HG03460 (cell line): ENCODE results near the gene SLC12A1.

Source experiments
- ATAC-seq: cut with Tn5 transposase; IDR thresholded peaks from one replicate; pipeline ENCODE4 v1.9.1; 2021; ENCODE audit not compliant: unreplicated experiment

Gene SLC12A1

DNA sequence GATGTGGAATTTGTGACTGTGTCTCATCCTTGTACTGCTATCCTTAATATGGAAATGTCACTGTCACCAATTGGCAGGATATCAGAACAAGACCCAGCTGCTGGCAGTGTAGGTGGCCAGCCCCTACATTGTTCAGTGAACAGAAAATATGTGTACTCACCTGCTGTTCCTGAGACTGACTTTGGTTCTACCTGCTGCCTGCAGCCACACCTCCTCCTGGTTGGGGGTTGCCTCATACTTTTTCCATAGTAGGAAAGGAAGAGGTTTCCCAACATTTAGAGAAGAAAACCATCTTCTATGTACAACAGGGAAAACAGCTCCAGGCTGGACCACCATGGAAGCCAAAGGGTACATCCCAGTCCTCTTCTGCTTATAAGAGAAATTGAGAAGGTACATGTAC lies 35.9 kb downstream of the SLC12A1 start:
- ATAC-seq: no peak

DNA sequence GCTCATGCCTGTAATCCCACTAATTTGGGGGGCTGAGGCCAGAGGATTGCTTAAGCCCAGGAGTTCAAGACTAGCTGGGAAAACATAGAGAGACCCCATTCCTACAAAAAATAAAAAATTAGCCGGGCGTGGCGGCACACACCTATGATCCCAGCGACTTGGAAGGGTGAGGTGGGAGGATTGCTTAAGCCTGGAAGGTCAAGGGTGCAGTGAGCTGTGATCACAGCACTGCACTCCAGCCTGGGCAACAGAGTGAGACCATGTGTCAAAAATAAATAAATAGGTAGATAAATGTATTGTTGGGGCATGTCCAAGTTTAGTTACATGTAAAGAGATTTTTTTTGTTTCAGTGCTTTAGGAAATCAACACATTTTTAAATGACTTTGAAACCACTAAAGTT lies 36.4 kb downstream of the SLC12A1 start:
- ATAC-seq: no peak

DNA sequence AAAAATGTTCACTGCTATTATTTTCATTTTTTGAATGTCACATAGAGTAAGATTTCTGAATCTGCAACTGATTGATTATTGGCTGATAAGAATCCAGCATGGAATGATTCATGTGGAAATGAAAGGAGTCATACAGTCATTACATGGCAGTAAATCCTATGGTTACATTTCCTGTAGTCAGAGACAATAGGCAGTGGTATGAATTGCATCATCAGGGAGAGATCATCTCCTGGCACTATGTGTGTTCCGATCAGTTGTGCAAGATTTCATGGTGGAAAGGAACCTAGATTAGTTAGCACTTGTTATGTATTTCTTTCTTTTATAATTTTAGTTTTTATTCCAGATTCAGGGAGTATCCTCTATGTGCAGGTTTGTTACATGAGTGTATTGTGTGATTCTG lies 38.8 kb downstream of the SLC12A1 start:
- no peak for ATAC-seq

DNA sequence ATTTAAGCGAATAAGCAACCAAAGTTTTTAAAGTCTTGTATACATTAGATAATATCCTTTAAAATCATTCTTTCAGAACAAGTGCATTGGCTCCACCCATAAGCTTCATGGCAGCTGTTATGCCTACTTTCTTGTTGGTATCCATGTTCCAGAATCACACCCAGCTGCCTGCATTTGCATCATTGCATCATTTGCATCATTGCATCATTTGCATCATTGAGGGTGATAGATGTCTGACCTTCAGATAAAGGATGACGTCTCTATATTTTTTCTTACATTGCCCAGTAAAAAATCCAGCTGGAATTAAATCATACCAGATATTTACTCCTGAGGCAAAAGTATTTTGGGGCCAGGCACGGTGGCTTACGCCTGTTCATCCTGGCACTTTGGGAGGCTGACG lies 42.3 kb downstream of the SLC12A1 start:
- ATAC-seq: no peak

DNA sequence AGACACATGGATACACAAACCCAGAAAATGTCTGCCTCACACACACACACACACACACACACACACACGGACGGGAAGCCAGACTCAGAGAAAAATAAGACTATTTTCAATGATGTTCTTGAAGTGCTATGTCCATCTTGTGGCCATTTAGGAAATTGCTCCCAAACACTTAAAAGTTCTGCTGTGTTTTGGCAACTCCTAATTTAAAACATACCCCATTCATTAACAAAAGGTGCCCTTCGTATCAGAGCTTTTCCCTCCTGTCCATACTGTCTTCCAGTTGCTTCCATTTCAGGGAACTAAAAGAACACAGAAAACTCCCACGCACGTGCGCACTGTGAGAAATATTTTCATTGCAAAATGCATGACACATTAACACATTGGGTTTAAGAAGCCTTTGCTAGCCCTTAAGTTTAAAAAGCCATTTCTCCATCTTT lies 44.6 kb downstream of the SLC12A1 start:
- no peak for ATAC-seq

DNA sequence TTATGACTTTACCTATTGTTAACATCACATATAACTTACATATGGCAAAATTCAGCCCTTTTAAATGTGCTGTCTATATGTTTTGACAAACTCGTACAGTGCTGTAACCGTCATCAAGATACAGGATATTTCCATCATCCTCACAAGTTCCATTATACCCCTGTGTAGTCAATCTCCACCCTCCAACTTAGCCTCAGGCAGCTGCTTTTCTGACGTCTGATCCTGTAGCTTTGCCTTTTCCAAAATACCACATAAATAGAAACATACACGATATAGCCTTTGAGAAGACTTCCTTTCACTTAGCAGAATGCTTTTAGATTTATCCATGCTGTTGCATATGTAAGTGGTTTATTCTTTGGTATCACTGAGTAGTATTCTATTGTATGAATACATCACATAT lies 47.1 kb downstream of the SLC12A1 start:
- no peak for ATAC-seq

DNA sequence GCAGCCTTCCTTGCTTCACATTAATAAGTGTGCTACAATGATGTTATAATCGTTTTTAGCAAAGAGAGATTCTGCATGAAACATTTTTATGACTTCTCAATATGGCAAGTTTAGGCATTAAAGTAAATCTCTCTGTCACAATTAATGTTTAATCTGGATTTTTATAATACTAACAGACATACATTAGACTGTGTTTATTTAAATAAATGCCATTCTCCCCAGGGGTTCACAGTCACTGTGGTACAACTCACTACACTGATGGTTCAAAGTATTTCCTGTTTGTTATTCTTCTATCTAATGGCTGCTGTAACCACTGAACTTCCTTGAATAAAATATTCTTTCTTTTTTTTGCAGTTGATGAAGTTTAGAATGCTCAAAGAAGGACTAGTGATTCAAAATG lies 59.0 kb downstream of the SLC12A1 start:
- ATAC-seq: no peak

DNA sequence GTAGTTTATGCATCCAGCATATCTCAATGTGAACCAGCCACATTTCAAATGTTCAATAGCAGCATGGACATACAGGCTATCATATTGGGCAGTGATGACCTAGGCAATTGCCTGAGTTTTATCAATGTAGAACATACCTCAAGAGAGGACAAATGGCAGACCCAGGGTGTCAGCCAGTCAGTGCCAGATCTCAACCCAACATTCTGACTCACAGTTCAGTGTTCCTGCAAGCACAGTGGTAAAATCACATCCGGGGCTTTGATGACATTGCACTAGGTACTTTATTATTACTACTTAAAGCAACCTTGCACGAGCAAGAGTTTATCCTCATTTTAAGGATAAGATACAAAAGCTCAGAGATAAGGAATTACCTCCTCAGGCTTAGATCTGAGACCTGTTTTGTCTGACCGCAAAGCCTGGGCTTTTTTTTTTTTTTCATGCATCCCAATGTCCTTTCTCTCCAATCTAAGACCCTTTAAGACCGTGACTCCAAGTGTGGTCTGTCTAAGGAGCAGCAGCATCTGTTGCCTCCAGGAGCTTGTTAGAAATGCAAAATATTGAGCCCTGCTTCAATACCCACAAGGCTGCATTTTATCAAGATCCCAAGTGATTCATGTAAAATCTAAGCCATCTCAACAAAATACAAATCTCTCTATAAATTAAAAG lies 60.1 kb downstream of the SLC12A1 start:
- no peak for ATAC-seq

DNA sequence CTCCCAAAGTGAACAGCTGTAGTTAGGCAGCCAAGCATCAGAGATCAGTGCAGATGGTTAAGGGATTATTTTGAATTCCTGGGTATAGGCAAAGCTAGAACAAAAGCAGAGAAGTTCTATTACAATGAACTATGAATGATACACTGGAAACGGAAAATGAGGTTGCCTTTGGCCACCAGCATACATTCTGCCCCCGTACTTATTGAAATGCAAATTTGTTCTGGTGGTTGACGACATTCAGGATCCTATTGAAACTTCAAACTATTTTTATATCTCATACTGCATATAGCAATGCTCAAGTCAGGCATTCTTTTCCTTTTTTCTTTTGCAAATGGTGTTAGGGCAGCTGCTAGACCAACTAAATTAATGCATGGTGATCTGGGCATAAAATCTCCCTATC lies 61.7 kb downstream of the SLC12A1 start:
- ATAC-seq: no peak

DNA sequence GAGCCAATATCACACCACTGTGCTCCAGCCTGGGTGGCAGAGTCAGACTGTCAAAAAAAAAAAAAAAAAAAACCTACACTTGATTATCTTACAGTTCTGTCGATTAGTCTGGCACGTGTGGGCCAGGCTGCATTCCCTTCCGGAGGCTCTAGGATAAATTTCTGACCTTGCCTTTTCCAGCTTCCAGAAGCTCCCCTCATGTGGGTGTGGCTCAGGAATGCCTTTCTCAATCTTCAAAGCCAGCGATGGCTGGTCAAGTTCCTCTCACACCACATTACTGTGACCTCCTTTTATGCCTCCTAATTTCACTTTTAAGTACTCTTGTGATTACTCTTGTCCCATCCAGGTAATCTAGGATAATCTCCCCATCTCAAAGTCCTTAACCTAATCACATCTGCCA lies 66.9 kb downstream of the SLC12A1 start:
- ATAC-seq: no peak

DNA sequence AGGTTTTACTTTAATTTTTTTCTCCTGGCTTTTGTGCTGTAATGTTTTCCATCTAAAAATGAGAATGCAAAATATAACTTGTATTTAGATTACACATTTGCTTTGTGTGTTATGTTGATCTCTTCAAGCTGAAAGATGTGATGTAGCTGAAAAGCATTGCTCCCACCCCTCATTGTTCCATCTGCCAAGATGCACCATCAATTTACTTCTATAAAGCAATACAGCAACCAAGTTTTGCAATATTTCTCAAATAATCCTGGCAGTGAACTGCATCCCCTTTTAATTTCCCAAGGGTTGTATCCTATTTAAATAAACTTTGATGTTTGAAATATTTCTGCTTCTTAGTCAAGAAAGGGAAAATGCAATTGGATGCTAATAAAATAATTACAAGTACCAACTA lies 72.6 kb downstream of the SLC12A1 start:
- ATAC-seq: no peak

DNA sequence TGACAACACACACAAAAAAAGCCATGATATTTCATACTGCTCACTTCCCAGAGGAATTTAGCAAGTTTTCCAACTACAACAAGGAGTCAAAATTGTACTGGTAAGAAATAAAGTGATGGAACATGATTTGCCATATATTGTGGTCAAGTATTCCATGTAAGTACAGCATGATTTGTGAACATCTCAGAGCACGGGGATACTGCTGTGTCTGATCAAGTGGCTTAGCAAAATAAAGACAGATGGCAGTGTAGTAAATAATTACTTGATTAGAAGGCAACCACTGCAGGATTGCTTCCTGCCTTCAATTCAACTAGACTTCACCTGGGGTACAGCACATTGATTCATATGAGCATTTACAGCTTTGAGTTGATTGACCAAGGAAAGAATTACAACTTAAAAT lies 73.5 kb downstream of the SLC12A1 start:
- ATAC-seq: no peak

DNA sequence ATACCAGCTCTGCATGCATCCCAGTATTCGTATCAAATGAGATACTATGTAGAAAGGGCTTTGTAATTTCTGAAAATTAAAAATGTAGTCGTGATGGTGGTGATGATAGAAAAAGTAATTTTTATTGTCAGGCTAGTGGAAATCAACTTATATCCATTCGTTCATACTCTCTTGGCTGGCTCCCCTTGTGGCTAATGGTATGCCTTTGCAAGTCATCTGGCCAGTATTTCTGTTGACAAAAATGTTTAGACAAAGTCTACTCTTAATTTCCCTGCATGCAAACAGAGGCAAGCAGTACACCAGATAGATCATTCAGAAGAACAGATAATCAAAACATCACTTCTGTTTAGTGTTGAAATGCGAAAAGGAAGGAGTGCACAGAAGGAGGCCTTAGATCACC lies 75.6 kb downstream of the SLC12A1 start:
- no peak for ATAC-seq

DNA sequence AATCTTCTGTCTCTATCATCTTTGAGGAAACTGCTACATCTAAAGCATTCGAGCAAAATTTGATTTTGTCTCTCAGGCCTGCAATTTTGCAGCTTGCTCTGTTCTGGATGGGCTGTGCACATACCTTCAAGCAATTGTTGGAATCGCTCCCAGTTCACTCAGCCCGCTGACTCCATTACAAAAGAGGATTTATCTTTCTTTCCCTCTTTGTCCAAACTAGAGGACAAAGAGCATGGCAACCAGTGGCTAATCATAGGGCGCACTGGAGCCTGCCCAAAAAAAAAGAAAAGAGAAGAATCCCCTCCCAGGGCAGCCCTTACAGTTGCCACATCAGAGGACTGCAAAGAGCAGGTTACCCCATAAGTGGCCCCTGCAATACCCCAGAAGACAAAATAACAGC lies 76.1 kb downstream of the SLC12A1 start:
- ATAC-seq: no peak

DNA sequence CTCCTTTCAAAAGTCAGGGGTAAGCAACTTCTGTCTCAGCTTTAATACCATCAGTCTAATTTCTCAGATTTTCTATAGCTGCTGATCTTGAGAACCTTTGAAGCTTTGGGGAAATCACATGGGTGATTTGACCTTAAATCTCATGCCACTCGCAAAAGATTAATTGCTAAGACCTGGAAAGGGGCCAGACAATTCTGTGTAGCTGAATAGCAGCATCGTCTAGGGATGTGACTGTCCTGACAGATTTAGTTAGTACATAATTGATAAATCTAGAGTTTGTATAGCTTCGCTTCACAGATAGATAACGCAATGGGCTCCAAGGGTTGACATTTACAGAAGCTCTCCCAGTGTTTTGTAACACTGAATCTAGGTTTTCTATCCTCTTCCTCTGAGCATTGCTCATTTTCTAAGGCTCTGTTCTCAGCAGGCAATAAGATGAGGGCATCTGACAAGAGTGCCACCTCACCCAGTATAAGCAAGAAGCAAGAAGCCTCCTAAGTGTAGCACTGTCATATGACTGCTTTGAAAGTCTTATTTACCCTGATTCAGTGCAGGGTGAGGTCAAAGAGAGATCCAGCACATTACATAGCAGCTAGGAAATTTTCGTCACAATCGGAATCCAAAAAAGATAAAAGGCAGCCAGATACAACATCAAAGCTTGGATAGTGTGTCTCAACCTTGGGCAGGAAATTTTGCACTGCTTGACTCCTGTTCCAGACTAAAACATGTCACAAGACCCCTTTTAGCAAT lies 77.5 kb downstream of the SLC12A1 start:
- ATAC-seq: no peak

DNA sequence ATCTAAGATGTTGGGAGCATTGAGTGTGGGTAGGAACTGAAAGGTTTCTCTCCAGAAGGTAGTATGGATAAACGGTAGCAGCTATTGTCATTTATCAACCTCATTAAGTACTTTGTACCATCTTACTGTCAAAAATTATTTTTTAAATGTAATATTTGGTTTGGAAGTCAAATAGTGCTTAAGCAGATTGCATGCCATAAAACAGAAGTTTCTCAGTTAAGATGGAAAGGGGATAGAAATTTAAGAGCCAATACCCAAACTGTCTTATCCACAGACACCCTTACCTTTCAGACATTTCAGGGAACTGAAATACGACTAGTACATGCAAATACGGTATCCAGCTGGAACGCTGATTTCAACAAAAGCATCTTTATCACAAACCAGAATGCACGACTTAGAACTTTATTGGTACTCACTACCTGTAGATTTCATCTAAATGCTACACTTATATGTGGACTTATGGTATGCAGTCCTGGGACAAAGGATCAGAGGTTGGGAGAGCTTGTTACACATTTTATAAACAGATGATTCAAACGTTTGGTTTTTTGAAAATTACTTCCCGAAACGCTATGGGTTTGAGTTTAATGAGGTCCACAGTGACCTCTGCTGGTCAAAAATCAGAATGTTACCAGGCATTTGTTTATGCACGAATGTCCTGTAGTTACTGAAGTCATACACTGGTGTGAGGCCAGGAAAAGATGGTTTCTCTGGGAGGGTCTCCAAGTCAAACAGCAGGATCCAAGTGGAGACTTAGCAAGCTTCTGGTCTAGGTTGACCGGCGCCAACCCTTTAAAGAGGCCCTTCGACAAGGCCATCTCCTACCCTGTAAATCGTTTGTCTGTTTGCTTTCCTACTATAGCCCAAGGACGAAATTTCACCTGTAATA lies 79.5 kb downstream of the SLC12A1 start:
- ATAC-seq: peak; percentile 67

DNA sequence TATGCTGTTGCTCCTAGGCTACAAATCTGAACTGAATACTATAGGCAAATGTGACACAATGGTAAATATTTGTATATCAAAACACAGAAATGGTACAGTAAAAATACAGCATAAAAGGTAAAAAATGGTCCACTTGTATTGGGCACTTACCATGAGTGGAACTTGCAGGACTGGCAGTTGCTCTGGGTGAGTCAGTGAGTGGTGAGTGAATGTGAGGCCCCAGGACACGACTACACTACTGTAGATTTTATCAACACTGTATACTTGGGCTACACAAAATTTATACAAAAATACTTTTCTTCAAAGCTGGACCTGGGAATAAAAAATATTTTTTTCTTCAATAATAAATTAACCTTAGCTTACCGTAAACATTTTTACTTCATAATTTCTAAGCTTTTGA lies 83.5 kb downstream of the SLC12A1 start:
- ATAC-seq: no peak

DNA sequence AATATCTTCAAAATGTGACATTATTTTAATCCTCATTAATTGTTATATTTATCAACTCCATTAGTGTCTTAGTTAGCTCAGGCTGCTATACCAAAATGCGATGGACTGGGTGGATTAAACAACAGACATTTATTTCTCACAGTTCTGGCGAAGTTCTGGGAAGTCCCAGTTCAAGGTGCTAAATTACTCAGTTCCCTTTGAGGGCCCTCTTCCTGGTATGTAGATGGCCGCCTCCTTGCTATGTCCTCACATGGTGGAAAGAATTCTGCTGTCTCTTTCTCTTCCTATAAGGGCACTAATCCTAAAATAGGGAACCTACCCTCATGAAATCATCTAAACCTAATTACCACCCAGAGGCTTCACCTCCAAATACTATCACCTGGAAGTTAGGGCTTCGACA lies 86.4 kb downstream of the SLC12A1 start:
- ATAC-seq: no peak

DNA sequence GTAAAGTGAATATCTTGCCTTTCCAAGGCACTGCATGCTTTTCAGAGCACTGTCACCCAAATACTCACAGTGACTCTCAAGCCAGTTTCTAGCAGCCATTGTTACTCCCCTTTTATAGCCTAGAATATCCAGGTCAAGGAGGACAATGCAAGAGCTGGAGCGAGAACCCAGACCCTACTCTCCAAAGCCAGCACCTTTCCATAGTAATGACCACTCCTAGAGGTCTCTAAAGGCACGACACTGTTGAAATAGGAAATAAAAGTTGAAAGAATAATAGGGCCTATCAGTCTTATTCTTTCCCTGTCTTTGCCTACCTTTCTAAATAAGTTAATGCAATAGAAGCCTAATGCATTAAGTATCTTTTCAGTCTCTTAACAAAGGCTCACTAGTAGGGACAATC lies 91.6 kb downstream of the SLC12A1 start:
- no peak for ATAC-seq

DNA sequence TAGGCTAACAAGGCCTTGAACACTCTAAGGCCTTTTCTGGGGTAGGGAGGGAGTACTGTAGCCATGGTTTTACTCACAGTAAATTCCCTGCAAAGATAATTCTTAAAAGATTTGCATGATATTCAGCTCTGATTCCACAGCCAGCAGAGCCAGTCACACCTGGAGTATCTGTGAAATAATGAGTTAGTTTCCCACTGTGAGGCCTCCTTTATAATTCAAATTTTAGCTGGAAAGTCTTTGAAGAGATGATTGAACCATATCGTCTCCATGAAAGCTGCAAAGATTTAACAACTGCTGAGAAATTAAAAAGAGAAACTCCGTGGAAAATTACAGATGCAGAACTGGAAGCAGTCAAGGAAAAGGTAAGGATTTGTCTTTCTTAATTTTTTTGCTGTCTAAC lies 92.8 kb downstream of the SLC12A1 start:
- ATAC-seq: no peak

DNA sequence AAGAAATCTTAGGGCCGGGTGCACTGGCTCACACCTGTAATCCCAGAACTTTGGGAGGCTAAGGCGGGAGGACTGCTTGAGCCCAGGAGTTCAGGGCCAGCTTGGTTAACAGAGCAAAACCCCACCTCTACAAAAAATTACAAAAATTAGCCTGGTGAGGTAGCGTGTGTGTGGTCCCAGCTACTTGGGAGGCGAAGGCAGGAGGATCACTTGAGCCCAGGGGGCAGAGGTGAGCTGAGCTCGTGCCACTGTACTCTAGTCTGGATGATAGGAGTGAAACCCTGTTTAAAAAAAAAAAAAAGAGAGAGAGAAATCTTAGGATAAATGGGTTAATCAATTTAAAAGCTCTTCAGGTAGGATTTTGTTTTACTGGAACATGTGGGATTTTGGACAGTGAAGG lies 93.9 kb downstream of the SLC12A1 start:
- ATAC-seq: no peak

DNA sequence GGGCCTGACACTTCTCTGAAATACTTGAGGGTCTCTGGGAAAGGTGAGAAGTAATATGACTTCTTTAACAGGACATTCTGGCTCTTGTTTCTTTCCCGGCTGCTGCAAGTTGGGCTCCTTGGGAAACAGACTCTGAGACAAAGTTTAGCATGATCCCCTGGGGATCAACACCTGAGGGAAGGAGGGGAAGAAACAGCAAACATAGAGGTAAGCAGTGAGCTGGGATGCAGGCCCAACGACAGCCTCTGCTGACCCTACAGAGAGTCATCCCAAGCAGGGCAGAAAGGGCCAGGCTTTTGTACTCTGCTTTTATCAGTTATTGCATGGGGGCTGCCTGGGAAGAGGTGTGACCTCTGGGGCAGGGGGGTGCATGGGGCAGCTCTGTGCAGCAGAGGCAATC lies 98.3 kb downstream of the SLC12A1 start:
- ATAC-seq: no peak
